Hepatocyte (in vitro differentiated cells): Measurements from ENCODE around the gene SCD5.

Experiments used
- EZH2 ChIP-seq: fragments of 200-600 bp; sonication (generic); IDR thresholded peaks from 2 replicates; pipeline ENCODE4 v1.6.1; 2016; ENCODE audit warnings: antibody characterized with exemption, mild to moderate bottlenecking, borderline replicate concordance
- EZH2phosphoT487 ChIP-seq: fragments of 200-600 bp; sonication (generic); IDR thresholded peaks from one replicate; pipeline ENCODE4 v1.6.1; 2018; ENCODE audit warnings: antibody characterized with exemption, mild to moderate bottlenecking, low read depth, moderate library complexity; ENCODE audit not compliant: unreplicated experiment, severe bottlenecking
- TF ChIP-seq, protein P1 (sequence below): fragments of 200-600 bp; sonication (generic); IDR thresholded peaks from 2 replicates; pipeline ENCODE4 v1.5.1; 2016; ENCODE audit warnings: antibody characterized with exemption, mild to moderate bottlenecking; ENCODE audit not compliant: poor library complexity

DNA sequence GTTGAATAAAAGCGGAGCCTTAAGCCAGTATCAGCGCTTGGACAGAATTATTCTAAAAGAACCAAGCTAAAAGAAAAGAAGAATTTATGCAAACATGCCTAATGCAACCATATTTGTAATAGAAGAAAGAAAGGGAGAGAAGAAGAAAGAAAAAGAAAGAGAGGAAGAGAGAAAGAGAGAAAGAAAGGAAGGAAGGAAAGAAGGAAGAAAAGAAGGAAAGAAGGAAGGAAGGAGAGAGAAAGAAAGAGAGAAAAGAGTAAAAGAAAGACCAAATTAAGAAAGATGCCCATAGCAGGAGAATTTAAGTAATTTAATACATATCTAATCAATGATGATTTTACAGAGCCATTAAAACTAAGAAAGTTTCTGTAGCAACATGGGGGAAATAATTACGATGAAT, 206.0 kb downstream of the SCD5 start:
- TF ChIP-seq, protein P1, sequence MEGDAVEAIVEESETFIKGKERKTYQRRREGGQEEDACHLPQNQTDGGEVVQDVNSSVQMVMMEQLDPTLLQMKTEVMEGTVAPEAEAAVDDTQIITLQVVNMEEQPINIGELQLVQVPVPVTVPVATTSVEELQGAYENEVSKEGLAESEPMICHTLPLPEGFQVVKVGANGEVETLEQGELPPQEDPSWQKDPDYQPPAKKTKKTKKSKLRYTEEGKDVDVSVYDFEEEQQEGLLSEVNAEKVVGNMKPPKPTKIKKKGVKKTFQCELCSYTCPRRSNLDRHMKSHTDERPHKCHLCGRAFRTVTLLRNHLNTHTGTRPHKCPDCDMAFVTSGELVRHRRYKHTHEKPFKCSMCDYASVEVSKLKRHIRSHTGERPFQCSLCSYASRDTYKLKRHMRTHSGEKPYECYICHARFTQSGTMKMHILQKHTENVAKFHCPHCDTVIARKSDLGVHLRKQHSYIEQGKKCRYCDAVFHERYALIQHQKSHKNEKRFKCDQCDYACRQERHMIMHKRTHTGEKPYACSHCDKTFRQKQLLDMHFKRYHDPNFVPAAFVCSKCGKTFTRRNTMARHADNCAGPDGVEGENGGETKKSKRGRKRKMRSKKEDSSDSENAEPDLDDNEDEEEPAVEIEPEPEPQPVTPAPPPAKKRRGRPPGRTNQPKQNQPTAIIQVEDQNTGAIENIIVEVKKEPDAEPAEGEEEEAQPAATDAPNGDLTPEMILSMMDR: no peak
- no peak for TF ChIP-seq EZH2
- TF ChIP-seq EZH2phosphoT487: no peak
